KMS-11 (cell line): ENCODE measurements around the gene DNAH10.

Experiments
- H2AFZ ChIP-seq: fragments of 200-600 bp; sonication (generic); 2 replicates; pipeline ENCODE4 v1.6.1; 2016; ENCODE audit warnings: antibody characterized with exemption, mixed run types, low read depth
- H3K27ac ChIP-seq: fragments of 200-600 bp; sonication (generic); 2 replicates; pipeline ENCODE4 v1.6.1; 2016; ENCODE audit warnings: mild to moderate bottlenecking, mixed run types
- H3K27me3 ChIP-seq: fragments of 200-600 bp; sonication (generic); 2 replicates; pipeline ENCODE4 v1.6.1; 2017; ENCODE audit warnings: mild to moderate bottlenecking, low read depth, mixed run types, moderate library complexity; ENCODE audit not compliant: insufficient read depth
- H3K36me3 ChIP-seq: fragments of 200-600 bp; sonication (generic); 2 replicates; pipeline ENCODE4 v1.6.1; 2017; ENCODE audit warnings: mild to moderate bottlenecking, mixed run types; ENCODE audit not compliant: insufficient read depth
- H3K4me1 ChIP-seq: fragments of 200-600 bp; sonication (generic); 2 replicates; pipeline ENCODE4 v1.6.1; 2016; ENCODE audit warnings: mild to moderate bottlenecking, low read depth, mixed run types; ENCODE audit not compliant: poor library complexity, severe bottlenecking
- H3K4me2 ChIP-seq: fragments of 200-600 bp; sonication (generic); 2 replicates; pipeline ENCODE4 v1.7.0; 2016; ENCODE audit warnings: mild to moderate bottlenecking, mixed run types
- H3K4me3 ChIP-seq: fragments of 200-600 bp; sonication (generic); IDR thresholded peaks from 2 replicates; pipeline ENCODE4 v1.6.1; 2017; ENCODE audit warnings: low read depth, low read length, mixed read lengths; ENCODE audit not compliant: insufficient read depth
- H3K79me2 ChIP-seq: fragments of 200-600 bp; sonication (generic); 2 replicates; pipeline ENCODE4 v1.6.1; 2016; ENCODE audit warnings: low read depth, mixed run types; ENCODE audit not compliant: insufficient read depth
- H3K9ac ChIP-seq: fragments of 200-600 bp; sonication (generic); 2 replicates; pipeline ENCODE4 v1.6.1; 2016; ENCODE audit warnings: mild to moderate bottlenecking, mixed run types
- H4K20me1 ChIP-seq: fragments of 200-600 bp; sonication (generic); 2 replicates; pipeline ENCODE4 v1.6.1; 2016; ENCODE audit warnings: mild to moderate bottlenecking, mixed run types; ENCODE audit not compliant: insufficient read depth
- TF ChIP-seq, protein P1 (sequence below): fragments of 200-600 bp; sonication (generic); conservative IDR thresholded peaks from 2 replicates; pipeline ENCODE4 v1.6.1; 2017; ENCODE audit warnings: low read depth, mild to moderate bottlenecking, antibody characterized with exemption, low read length, moderate library complexity, mixed read lengths

Gene DNAH10

DNA sequence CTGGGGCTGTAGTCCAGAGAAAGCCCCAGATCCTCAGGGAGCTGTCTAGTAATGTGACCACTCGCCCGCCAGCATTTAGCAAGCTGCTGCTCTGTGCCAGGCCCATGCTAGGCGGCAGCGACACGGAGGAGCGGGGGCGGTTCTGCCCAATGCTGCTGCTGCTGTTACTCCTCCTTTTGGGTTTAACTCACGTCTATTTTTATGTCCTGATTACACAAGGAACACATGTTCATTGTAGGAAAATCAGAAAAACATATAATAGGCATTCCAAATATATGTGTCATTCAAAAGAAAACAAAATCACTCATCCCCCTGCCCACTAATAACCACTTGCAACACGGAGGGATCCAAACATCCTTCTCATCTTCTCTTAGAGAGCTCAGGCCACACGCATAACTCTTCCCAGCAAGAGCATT is 180.1 kb downstream of the DNAH10 start:
- no peak overlapping the region for H3K9ac ChIP-seq
- H3K4me3 ChIP-seq = no peak overlapping the region
- TF ChIP-seq, protein P1, sequence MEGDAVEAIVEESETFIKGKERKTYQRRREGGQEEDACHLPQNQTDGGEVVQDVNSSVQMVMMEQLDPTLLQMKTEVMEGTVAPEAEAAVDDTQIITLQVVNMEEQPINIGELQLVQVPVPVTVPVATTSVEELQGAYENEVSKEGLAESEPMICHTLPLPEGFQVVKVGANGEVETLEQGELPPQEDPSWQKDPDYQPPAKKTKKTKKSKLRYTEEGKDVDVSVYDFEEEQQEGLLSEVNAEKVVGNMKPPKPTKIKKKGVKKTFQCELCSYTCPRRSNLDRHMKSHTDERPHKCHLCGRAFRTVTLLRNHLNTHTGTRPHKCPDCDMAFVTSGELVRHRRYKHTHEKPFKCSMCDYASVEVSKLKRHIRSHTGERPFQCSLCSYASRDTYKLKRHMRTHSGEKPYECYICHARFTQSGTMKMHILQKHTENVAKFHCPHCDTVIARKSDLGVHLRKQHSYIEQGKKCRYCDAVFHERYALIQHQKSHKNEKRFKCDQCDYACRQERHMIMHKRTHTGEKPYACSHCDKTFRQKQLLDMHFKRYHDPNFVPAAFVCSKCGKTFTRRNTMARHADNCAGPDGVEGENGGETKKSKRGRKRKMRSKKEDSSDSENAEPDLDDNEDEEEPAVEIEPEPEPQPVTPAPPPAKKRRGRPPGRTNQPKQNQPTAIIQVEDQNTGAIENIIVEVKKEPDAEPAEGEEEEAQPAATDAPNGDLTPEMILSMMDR = no peak
- no peaks in the 10 kb centered on the region for H3K79me2 ChIP-seq
- H3K27ac ChIP-seq = no peak overlapping the region
- H4K20me1 ChIP-seq = no peaks in the 10 kb centered on the region
- no peaks in the 10 kb centered on the region for H3K36me3 ChIP-seq
- no peak overlapping the region for H2AFZ ChIP-seq
- H3K27me3 ChIP-seq = no peaks in the 10 kb centered on the region
- no peak overlapping the region for H3K4me2 ChIP-seq
- peaks cover 7% of the 10 kb centered on the region for H3K4me1 ChIP-seq

DNA sequence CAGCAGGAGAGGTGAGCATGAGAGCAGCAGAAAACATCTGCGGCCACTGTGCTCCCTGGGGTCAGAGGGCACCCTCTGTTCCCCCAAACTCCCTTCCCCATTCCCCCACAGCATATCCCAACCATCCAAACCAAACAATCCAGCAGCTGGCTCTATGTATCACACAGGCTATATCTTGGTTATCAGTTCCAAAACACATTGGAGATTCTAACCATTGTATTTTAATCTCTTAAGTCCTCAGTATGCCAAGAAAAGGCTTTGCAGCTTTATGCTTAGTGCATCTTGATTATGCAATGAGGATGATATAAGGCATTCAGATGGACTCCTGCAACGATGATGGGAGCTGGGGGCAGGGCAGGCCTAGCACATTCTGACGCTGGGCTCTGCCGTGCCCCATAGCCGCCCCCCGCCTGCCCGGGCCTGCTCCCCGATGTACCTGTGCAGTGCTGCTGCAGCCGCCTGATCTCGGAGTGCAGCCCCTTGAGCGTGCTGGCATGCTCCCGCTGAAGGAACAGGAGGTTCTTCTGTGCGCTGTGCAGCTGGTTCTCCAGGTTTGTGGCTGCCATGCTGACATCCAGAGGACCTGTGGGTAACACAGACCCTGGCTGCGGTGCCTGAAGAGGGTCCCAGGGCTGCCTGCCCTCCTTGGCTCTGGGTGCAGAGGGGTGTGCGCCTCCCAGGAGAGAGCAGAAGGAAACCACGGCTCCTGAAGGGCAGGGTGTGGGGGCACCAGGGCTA is 181.0 kb downstream of the DNAH10 start:
- TF ChIP-seq, protein P1 = no peak
- H4K20me1 ChIP-seq = no peaks in the 10 kb centered on the region
- no peak overlapping the region for H3K4me3 ChIP-seq
- H3K79me2 ChIP-seq = no peaks in the 10 kb centered on the region
- H3K27me3 ChIP-seq = no peaks in the 10 kb centered on the region
- no peak overlapping the region for H3K4me2 ChIP-seq
- H2AFZ ChIP-seq = no peak overlapping the region
- H3K36me3 ChIP-seq = no peaks in the 10 kb centered on the region
- H3K27ac ChIP-seq = no peak overlapping the region
- no peaks in the 10 kb centered on the region for H3K4me1 ChIP-seq
- no peak overlapping the region for H3K9ac ChIP-seq

DNA sequence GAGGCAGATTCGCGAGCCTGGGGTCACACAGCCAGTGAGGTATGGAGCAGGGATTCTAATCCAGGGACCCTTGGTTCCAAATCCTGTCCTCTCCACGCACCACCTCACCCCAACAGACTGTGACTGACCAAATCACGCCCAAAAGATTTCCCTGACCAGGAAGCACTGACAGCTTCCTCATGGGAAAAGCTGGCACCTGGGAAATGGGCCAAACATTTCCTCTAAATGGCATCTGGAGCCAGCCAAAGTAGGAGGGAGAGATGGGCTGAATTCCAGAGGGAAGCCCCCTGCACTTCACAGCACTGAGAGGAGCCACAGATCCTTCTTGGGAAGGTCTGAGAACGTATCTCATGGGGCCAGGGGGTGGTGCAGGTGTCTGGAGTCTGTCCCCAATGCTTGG is 181.7 kb downstream of the DNAH10 start:
- TF ChIP-seq, protein P1 = no peak
- Histone ChIP-seq H3K9ac (no peak overlapping the region), H3K27ac (no peak overlapping the region), H3K4me3 (no peak overlapping the region), H3K4me1 (no peaks in the 10 kb centered on the region), H3K27me3 (no peaks in the 10 kb centered on the region), H2AFZ (no peak overlapping the region), H3K36me3 (no peaks in the 10 kb centered on the region), H4K20me1 (no peaks in the 10 kb centered on the region), H3K4me2 (no peak overlapping the region), H3K79me2 (no peaks in the 10 kb centered on the region)

DNA sequence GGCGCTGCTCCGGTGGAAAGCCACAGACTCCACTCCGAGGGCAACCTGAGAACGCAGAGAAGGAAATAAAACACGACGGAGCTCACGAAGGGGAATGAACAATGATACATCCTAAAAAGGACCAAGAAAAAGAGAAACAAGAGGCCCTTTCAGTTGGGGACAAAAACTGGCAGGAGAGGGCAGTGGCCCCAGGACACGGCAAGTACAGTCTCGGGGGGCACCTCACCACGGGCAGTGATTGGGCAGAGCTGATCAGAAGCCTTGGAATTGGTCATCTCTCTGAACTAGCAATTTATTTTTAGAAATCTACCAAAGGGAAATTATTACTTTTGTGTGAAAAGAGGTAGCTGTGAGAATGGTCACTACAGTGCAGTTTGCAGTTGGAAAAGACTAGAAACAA is 182.6 kb downstream of the DNAH10 start:
- Histone ChIP-seq H3K4me2 (no peak overlapping the region), H3K4me1 (no peaks in the 10 kb centered on the region), H3K36me3 (no peaks in the 10 kb centered on the region), H3K27ac (no peak overlapping the region), H3K27me3 (no peaks in the 10 kb centered on the region), H3K79me2 (no peaks in the 10 kb centered on the region), H3K9ac (no peak overlapping the region), H3K4me3 (no peak overlapping the region), H2AFZ (no peak overlapping the region), H4K20me1 (no peaks in the 10 kb centered on the region)
- TF ChIP-seq, protein P1 = no peak
